K562 (cell line): ENCODE measurements around the gene PALLD. TPM values are rescaled to one million over a fixed set of nuclear protein-coding genes. Genes with fewer than 3 reads are reported as not detected.
"Not testable (repeated sequence)": the region's sequence is repeated elsewhere in the genome, so short reads cannot be mapped to it uniquely, and the experiment has no call there.

Experiments
- ATAC-seq: fragments of 200-7000 bp; cut with Tn5 transposase; 3 replicates; pipeline ENCODE4 v1.9.1; 2020; ENCODE audit warnings: moderate library complexity
- BruUV-seq: library from RNA; stranded (reverse); fragments of 400-500 nt; replicated peaks from 2 replicates; lab custom pipeline; 2021; lab: Mats Ljungman, UMichigan
- CTCF ChIA-PET: fragments of 300-600 bp; formaldehyde crosslinking; extraction: SDS; loops from one replicate; lab custom pipeline; 2021; ENCODE audit warnings: low intra/inter-chr PET ratio; lab: Yijun Ruan, JAX
- POLR2A ChIA-PET: fragments of 300-600, 350-650 bp; sonication (Branson Sonifier 250); formaldehyde crosslinking; extraction: SDS; loops from one replicate; lab custom pipeline; 2021; ENCODE audit warnings: antibody characterized with exemption, inconsistent platforms; lab: Yijun Ruan, JAX
- DNase-seq, 4 experiments: peaks; one replicate each; pipeline versions ENCODE4 v3.0.0 to v3.0.0-alpha.2; 2011 to 2018; ENCODE audit warnings: low spot score in 3 of 4, mixed read lengths in 3 of 4; ENCODE audit errors: extremely low read depth in 1 of 4
- FAIRE-seq: peaks from 2 replicates; lab custom pipeline; 2011; peaks lifted over from hg19 to GRCh38; lab: Jason Lieb, UNC
- H2AFZ ChIP-seq: 2 replicates; pipeline ENCODE4 v1.6.0; 2011; ENCODE audit warnings: low read depth, low read length, control low read depth, inconsistent platforms
- H3K27ac ChIP-seq: fragments of 200-600 bp; 3 replicates; pipeline ENCODE4 v1.8.0; 2011; ENCODE audit warnings: low read depth, mild to moderate bottlenecking, control low read depth, inconsistent platforms, low read length, moderate library complexity, mixed read lengths; ENCODE audit errors: extremely low read depth
- H3K27me3 ChIP-seq, 2 experiments: fragments of 300-600 bp in 1 of 2; 2 replicates in 1 of 2; 3 replicates in 1 of 2; pipeline versions ENCODE4 v1.6.0 to v1.8.0; 2011; ENCODE audit warnings: inconsistent platforms in 2 of 2, low read length in 2 of 2, mild to moderate bottlenecking in 1 of 2, mixed read lengths in 1 of 2, moderate library complexity in 1 of 2; ENCODE audit not compliant: control insufficient read depth in 2 of 2, insufficient read depth in 2 of 2
- H3K36me3 ChIP-seq: fragments of 300-600 bp; 3 replicates; pipeline ENCODE4 v1.8.0; 2011; ENCODE audit warnings: mild to moderate bottlenecking, low read length, inconsistent platforms; ENCODE audit not compliant: control insufficient read depth, insufficient read depth
- H3K4me1 ChIP-seq, 2 experiments: fragments of 200-600 bp in 1 of 2; replicated peaks in 1 of 2; 2 replicates in 1 of 2; 3 replicates in 1 of 2; pipeline versions ENCODE4 v1.5.1 to v1.8.0; 2011; ENCODE audit warnings: inconsistent platforms in 2 of 2, low read length in 2 of 2, mild to moderate bottlenecking in 1 of 2, mixed read lengths in 1 of 2, moderate library complexity in 1 of 2; ENCODE audit not compliant: control insufficient read depth in 2 of 2, insufficient read depth in 2 of 2
- H3K4me2 ChIP-seq: 2 replicates; pipeline ENCODE4 v1.6.1; 2011; ENCODE audit warnings: low read length, control low read depth, inconsistent platforms, mixed read lengths; ENCODE audit not compliant: insufficient read depth
- H3K4me3 ChIP-seq: fragments of 200-600 bp; sonication (generic), shearing (Covaris generic); 2 replicates; pipeline ENCODE4 v1.5.1; 2016; ENCODE audit warnings: control low read depth, inconsistent platforms
- H3K79me2 ChIP-seq: fragments of 200-600 bp; 3 replicates; pipeline ENCODE4 v1.8.0; 2011; ENCODE audit warnings: low read length, inconsistent platforms; ENCODE audit not compliant: control insufficient read depth, insufficient read depth
- H3K9ac ChIP-seq, 2 experiments: 2 replicates each; pipeline versions ENCODE4 v1.6.0 to v1.6.1; 2011; ENCODE audit warnings: low read depth in 2 of 2, low read length in 2 of 2, control low read depth in 1 of 2, inconsistent platforms in 1 of 2, mild to moderate bottlenecking in 1 of 2, mixed read lengths in 1 of 2; ENCODE audit not compliant: insufficient read depth in 1 of 2
- H3K9me1 ChIP-seq: one replicate; pipeline ENCODE4 v1.6.0; 2011; ENCODE audit warnings: inconsistent platforms, mild to moderate bottlenecking, low read length, moderate library complexity; ENCODE audit not compliant: control insufficient read depth, insufficient read depth
- H3K9me3 ChIP-seq: replicated peaks from 2 replicates; pipeline ENCODE4 v1.5.1; 2011; ENCODE audit warnings: low read depth, low read length, inconsistent platforms; ENCODE audit not compliant: control insufficient read depth, insufficient read depth
- H4K20me1 ChIP-seq: replicated peaks from 2 replicates; pipeline ENCODE4 v1.6.1; 2011; ENCODE audit warnings: low read length, inconsistent platforms, mixed read lengths; ENCODE audit not compliant: control insufficient read depth, insufficient read depth
- AFF1 ChIP-seq, 2 experiments: fragments of 450-650 bp; IDR thresholded peaks; 2 replicates each; pipeline ENCODE4 v1.6.1; 2018; ENCODE audit warnings: mild to moderate bottlenecking in 2 of 2, low read depth in 1 of 2; ENCODE audit not compliant: partially characterized antibody in 2 of 2
- ATF1 ChIP-seq, 2 experiments: fragments of 450-650 bp in 1 of 2; IDR thresholded peaks; 2 replicates each; pipeline ENCODE4 v1.6.1; 2016; ENCODE audit warnings: missing compliant biosample characterization in 1 of 2, missing genetic modification characterization in 1 of 2
- SFPQ ChIP-seq: fragments of 200-400 bp; formaldehyde crosslinking; IDR thresholded peaks from 2 replicates; pipeline ENCODE4 v1.6.1; 2017; ENCODE audit warnings: mild to moderate bottlenecking, low read depth, low read length, moderate library complexity
- ZFX ChIP-seq: sonication (generic); formaldehyde crosslinking; IDR thresholded peaks from 2 replicates; pipeline ENCODE4 v1.8.0; 2022; ENCODE audit warnings: mild to moderate bottlenecking, missing genetic modification reagents, moderate library complexity
- ZNF449 ChIP-seq: fragments of 250-450 bp; sonication (Bioruptor Pico); IDR thresholded peaks from 2 replicates; pipeline ENCODE4 v1.8.0; 2022; ENCODE audit warnings: moderate library complexity, mild to moderate bottlenecking, inconsistent platforms
- in situ Hi-C: fragments of 300-500 bp; cut with MboI; formaldehyde crosslinking; loops from 4 replicates; pipeline ENCODE4 v1.15.0; 2018; ENCODE audit warnings: inconsistent platforms, mixed read lengths
- intact Hi-C: fragments of 100-400 bp; cut with micrococcal nuclease; formaldehyde crosslinking; loops from 2 replicates; pipeline ENCODE4 v1.14.2; 2022
- polyA plus RNA-seq, 8 experiments: library from polyadenylated mRNA; depleted of rRNA in 4 of 8; stranded (reverse) in 5 of 8; unstranded in 3 of 8; fragments of >200 nt; fragmentation: Nextera tagmentation in 2 of 8; fragmentation: Illumina TruSeq in 1 of 8; extraction: Ambion mirVana in 2 of 8; extraction: Trizol in 1 of 8; gene quantifications; 2 replicates each; pipeline versions ENCODE4 v1.2.1 to v1.2.3, GENCODE V29; 2011 to 2014; ENCODE audit warnings: inconsistent platforms in 1 of 8, missing spikeins in 1 of 8
- total RNA-seq, 7 experiments: library from RNA; depleted of rRNA in 6 of 7; stranded (reverse); fragments of >200 nt in 6 of 7; fragmentation: Illumina TruSeq in 2 of 7; extraction: Trizol in 2 of 7; gene quantifications; 2 replicates each; pipeline versions ENCODE4 v1.2.1 to v1.2.3, GENCODE V29; 2011 to 2021; ENCODE audit warnings: low replicate concordance in 1 of 7

Gene PALLD
- total and polyA plus RNA-seq, 9 of the 15 experiments (the other 6 are each of a cell fraction or from before 2014, with no cell fraction given), result 0.01 to 0.35 (median 0.06) TPM; not detected in 3

GRCh38 chr4:168725930-168726329, 229.1 kb downstream of the PALLD start (continued):
- TF ChIP-seq ATF1 (CRISPR knock-in tag; IDR thresholded peaks at IDR 0.05) (no peak), ATF1 (tag; IDR thresholded peaks at IDR 0.05) (no peak), ZFX (CRISPR knock-in tag) (no peak), SFPQ (no peak), ZNF449 (CRISPR knock-in tag) (no peak)

- H3K4me1 ChIP-seq, H3K4me3 ChIP-seq, BruUV-seq, H2AFZ ChIP-seq, H3K79me2 ChIP-seq, H3K27me3 ChIP-seq, ATAC-seq, POLR2A ChIA-PET, in situ Hi-C loops, H3K9ac ChIP-seq, H3K9me3 ChIP-seq, intact Hi-C loops, H3K27ac ChIP-seq: not testable (repeated sequence)
- TF ChIP-seq AFF1 (IDR thresholded peaks at IDR 0.05; ENCODE audit: low read depth in 1 of 2, partially characterized antibody in 2 of 2), result peak in 1 of 2 experiments; percentile 60
- TF ChIP-seq, all 486 proteins: peak for 1; not testable (repeated sequence) for 485
- CTCF ChIA-PET, result interaction anchor here (0.7 kb wide), 1 partner anchor 456 kb away, joined by 3 read pairs; no protein-coding TSS in a partner anchor
- FAIRE-seq, H4K20me1 ChIP-seq, DNase-seq, H3K36me3 ChIP-seq, H3K9me1 ChIP-seq, H3K4me2 ChIP-seq: not testable (repeated sequence)
Observed at GRCh38 chr4:168727181-168727580, 230.3 kb downstream of the PALLD start.
